HepG2 (cell line): ENCODE results near the gene PDIA5.

Experiments used
- CBX5 ChIP-seq: sonication (generic); formaldehyde crosslinking; IDR thresholded peaks from 2 replicates; pipeline ENCODE4 v1.4.0; 2020; ENCODE audit warnings: missing genetic modification reagents, borderline replicate concordance
- CTCF ChIP-seq: sonication (generic); formaldehyde crosslinking; IDR thresholded peaks from 2 replicates; pipeline ENCODE4 v1.5.0; 2020; ENCODE audit warnings: mild to moderate bottlenecking, missing genetic modification reagents, moderate library complexity
- MZF1 ChIP-seq: sonication (generic); formaldehyde crosslinking; IDR thresholded peaks from 2 replicates; pipeline ENCODE4 v1.8.1; 2023; ENCODE audit warnings: mild to moderate bottlenecking, missing genetic modification reagents, borderline replicate concordance
- THYN1 ChIP-seq: sonication (generic); formaldehyde crosslinking; IDR thresholded peaks from 2 replicates; pipeline ENCODE4 v1.8.1; 2023; ENCODE audit warnings: low read depth, mild to moderate bottlenecking, moderate library complexity, missing genetic modification reagents, borderline replicate concordance
- WIZ ChIP-seq: sonication (generic); formaldehyde crosslinking; IDR thresholded peaks from 2 replicates; pipeline ENCODE4 v1.5.1; 2020; ENCODE audit warnings: mild to moderate bottlenecking, missing genetic modification reagents
- ZBTB33 ChIP-seq: sonication (generic); formaldehyde crosslinking; IDR thresholded peaks from 2 replicates; pipeline ENCODE4 v1.4.0; 2020; ENCODE audit warnings: missing genetic modification reagents
- ZBTB8A ChIP-seq: sonication (generic); formaldehyde crosslinking; IDR thresholded peaks from 2 replicates; pipeline ENCODE4 v1.4.0; 2020; ENCODE audit warnings: mild to moderate bottlenecking, low read depth, missing genetic modification reagents, borderline replicate concordance
- ZSCAN12 ChIP-seq: sonication (generic); formaldehyde crosslinking; IDR thresholded peaks from 2 replicates; pipeline ENCODE4 v1.9.0; 2021; ENCODE audit warnings: mild to moderate bottlenecking, missing genetic modification reagents

GRCh38 chr3:123084192-123084591 is 17.4 kb downstream of the PDIA5 start:
- TF ChIP-seq ZBTB8A (CRISPR knock-in tag) (no peak), MZF1 (CRISPR knock-in tag) (no peak), CTCF (CRISPR knock-in tag) (no peak), THYN1 (CRISPR knock-in tag) (no peak), WIZ (no peak), CBX5 (CRISPR knock-in tag) (no peak), ZBTB33 (CRISPR knock-in tag) (no peak), ZSCAN12 (no peak)
